Measurements from ENCODE around the gene TMEM131.

The TMEM131 gene

GRCh38 chr2:97763176-97763845, 232.4 kb downstream of the TMEM131 start:
- no peak overlapping the region for H3K4me2 ChIP-seq (ENCODE audit: low read length)
- TF ChIP-seq, protein P1, sequence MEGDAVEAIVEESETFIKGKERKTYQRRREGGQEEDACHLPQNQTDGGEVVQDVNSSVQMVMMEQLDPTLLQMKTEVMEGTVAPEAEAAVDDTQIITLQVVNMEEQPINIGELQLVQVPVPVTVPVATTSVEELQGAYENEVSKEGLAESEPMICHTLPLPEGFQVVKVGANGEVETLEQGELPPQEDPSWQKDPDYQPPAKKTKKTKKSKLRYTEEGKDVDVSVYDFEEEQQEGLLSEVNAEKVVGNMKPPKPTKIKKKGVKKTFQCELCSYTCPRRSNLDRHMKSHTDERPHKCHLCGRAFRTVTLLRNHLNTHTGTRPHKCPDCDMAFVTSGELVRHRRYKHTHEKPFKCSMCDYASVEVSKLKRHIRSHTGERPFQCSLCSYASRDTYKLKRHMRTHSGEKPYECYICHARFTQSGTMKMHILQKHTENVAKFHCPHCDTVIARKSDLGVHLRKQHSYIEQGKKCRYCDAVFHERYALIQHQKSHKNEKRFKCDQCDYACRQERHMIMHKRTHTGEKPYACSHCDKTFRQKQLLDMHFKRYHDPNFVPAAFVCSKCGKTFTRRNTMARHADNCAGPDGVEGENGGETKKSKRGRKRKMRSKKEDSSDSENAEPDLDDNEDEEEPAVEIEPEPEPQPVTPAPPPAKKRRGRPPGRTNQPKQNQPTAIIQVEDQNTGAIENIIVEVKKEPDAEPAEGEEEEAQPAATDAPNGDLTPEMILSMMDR (IDR thresholded peaks at IDR 0.05; ENCODE audit: low read depth, low read length), result no peak
- TF ChIP-seq EZH2phosphoT487 (IDR thresholded peaks at IDR 0.05; ENCODE audit: low read depth), result no peak

DNA sequence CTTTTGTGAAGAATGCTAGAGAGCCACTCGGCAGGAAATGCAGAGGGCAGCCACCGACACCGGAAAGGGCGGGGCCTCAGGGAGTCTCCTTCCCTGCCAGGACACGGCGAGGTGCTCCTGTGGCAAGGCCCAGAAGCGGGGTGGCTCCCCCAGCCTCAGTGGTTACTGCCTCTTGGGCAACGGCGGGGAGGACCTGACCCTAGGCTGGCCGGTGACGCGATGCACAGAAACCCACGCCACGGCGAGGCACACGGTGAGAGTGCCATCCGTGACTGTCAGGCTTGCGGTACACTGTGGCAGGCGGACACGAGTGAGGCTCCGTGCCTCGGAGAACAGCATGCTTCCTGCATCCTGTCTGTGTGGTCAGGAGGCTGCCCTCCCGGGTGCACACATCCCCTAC, 234.6 kb downstream of the TMEM131 start:
- H3K4me3 ChIP-seq (ENCODE audit: low read length), result no peak overlapping the region

More at GRCh38 chr2:97763176-97763845, 232.4 kb downstream of the TMEM131 start:
- Histone ChIP-seq H3K9ac (ENCODE audit: low read length) (no peak overlapping the region), H3K27me3 (ENCODE audit: low read depth, low read length) (no peaks in the 10 kb centered on the region), H3K79me2 (ENCODE audit: low read length) (no peaks in the 10 kb centered on the region), H3K36me3 (replicated peaks; ENCODE audit: low read depth, low read length) (peaks cover 72% of the 10 kb centered on the region), H3K4me3 (ENCODE audit: low read length) (no peak overlapping the region), H2AFZ (ENCODE audit: low read depth, low read length) (no peak overlapping the region), H3K4me1 (ENCODE audit: low read length) (no peaks in the 10 kb centered on the region), H4K20me1 (ENCODE audit: insufficient read depth, low read length) (no peaks in the 10 kb centered on the region), H3K9me3 (ENCODE audit: insufficient read depth, low read length) (no peaks in the 10 kb centered on the region), H3K27ac (ENCODE audit: low read length) (no peak overlapping the region)

DNA sequence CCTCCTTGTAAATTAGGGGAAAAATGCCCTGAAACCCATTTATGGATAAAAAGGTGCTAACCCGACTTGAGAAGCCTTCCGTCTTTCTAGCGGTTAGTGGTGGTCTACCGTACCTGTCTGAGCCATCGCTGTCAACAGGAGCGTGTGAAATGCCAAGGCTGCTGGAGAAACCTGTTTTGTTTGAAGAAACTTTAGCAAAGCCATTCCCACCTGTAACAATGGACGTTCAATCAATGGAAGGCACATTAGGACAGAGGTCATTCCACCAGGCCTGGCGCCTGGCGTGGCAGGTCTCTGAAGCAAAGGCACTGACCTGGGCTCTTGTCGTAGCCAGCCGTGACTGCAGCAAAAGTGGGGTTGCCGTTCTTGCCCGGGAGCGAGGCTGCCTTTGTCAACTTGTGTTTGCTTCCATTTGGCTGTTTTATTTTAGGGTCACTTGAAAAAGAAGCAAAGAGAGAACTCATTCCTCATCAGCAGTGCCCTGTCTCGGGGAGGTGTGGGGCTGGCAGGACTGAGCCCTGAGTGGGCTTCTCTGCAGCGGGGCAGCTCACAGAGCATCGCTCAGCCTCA, 235.2 kb downstream of the TMEM131 start:
- no peak overlapping the region for H3K9ac ChIP-seq (ENCODE audit: low read length)
- peaks cover 81% of the 10 kb centered on the region for H3K36me3 ChIP-seq (replicated peaks; ENCODE audit: low read depth, low read length)
- H4K20me1 ChIP-seq (ENCODE audit: insufficient read depth, low read length), result no peaks in the 10 kb centered on the region
- no peak overlapping the region for H2AFZ ChIP-seq (ENCODE audit: low read depth, low read length)
- no peaks in the 10 kb centered on the region for H3K9me3 ChIP-seq (ENCODE audit: insufficient read depth, low read length)
- H3K27me3 ChIP-seq (ENCODE audit: low read depth, low read length), result no peaks in the 10 kb centered on the region
- H3K27ac ChIP-seq (ENCODE audit: low read length), result no peak overlapping the region
- TF ChIP-seq, protein P1 (IDR thresholded peaks at IDR 0.05; ENCODE audit: low read depth, low read length), result no peak
- no peak for TF ChIP-seq EZH2phosphoT487 (IDR thresholded peaks at IDR 0.05; ENCODE audit: low read depth)
- H3K4me1 ChIP-seq (ENCODE audit: low read length), result no peaks in the 10 kb centered on the region
- H3K4me2 ChIP-seq (ENCODE audit: low read length), result no peak overlapping the region
- H3K4me3 ChIP-seq (ENCODE audit: low read length), result no peak overlapping the region
- no peaks in the 10 kb centered on the region for H3K79me2 ChIP-seq (ENCODE audit: low read length)

More for the DNA sequence above, 234.6 kb downstream of the TMEM131 start:
- Histone ChIP-seq H4K20me1 (ENCODE audit: insufficient read depth, low read length) (no peaks in the 10 kb centered on the region), H3K27ac (ENCODE audit: low read length) (no peak overlapping the region), H3K9me3 (ENCODE audit: insufficient read depth, low read length) (no peaks in the 10 kb centered on the region), H2AFZ (ENCODE audit: low read depth, low read length) (no peak overlapping the region), H3K4me1 (ENCODE audit: low read length) (no peaks in the 10 kb centered on the region), H3K4me2 (ENCODE audit: low read length) (no peak overlapping the region), H3K9ac (ENCODE audit: low read length) (no peak overlapping the region), H3K79me2 (ENCODE audit: low read length) (no peaks in the 10 kb centered on the region), H3K27me3 (ENCODE audit: low read depth, low read length) (no peaks in the 10 kb centered on the region), H3K36me3 (replicated peaks; ENCODE audit: low read depth, low read length) (peaks cover 81% of the 10 kb centered on the region)
- no peak for TF ChIP-seq EZH2phosphoT487 (IDR thresholded peaks at IDR 0.05; ENCODE audit: low read depth)
- TF ChIP-seq, protein P1 (IDR thresholded peaks at IDR 0.05; ENCODE audit: low read depth, low read length), result no peak

DNA sequence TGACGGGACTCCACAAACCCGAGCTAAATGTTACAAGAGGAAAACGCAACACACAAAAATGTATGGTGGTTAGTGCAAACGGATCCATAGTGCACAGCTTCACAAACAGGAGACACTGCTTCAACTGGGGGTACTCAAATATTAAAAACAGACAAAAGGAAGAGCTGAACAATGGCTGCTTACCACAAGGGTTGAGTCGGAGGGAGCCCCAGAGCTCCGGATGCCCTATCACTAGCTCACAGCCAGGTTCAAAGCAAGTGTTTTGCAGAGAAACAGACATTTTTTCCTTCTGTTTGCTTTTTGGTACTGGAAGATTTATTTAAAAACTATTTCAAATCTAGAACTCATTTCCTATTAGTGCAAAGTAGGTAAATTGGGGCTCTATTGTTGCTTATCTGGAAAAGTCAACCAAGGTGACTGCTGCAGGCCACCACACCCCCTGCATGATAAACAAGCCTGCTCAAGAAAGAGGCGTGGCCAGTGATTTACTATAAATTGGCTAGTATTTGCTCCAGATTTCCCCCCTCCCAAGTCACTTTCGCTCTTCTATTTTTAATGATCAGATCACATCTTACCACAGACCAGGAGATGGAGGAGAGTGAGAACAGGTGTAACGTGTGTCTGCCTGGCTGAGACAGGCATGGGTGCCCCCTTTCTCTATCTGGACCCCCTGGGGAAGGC, 235.9 kb downstream of the TMEM131 start:
- no peak overlapping the region for H3K4me2 ChIP-seq (ENCODE audit: low read length)
- no peak overlapping the region for H2AFZ ChIP-seq (ENCODE audit: low read depth, low read length)
- no peak overlapping the region for H3K9ac ChIP-seq (ENCODE audit: low read length)
- no peaks in the 10 kb centered on the region for H3K4me1 ChIP-seq (ENCODE audit: low read length)
- no peaks in the 10 kb centered on the region for H3K9me3 ChIP-seq (ENCODE audit: insufficient read depth, low read length)
- H4K20me1 ChIP-seq (ENCODE audit: insufficient read depth, low read length), result no peaks in the 10 kb centered on the region
- TF ChIP-seq, protein P1 (IDR thresholded peaks at IDR 0.05; ENCODE audit: low read depth, low read length), result no peak
- TF ChIP-seq EZH2phosphoT487 (IDR thresholded peaks at IDR 0.05; ENCODE audit: low read depth), result no peak
- H3K36me3 ChIP-seq (replicated peaks; ENCODE audit: low read depth, low read length), result peaks cover 76% of the 10 kb centered on the region
- no peaks in the 10 kb centered on the region for H3K79me2 ChIP-seq (ENCODE audit: low read length)
- no peaks in the 10 kb centered on the region for H3K27me3 ChIP-seq (ENCODE audit: low read depth, low read length)
- no peak overlapping the region for H3K4me3 ChIP-seq (ENCODE audit: low read length)
- no peak overlapping the region for H3K27ac ChIP-seq (ENCODE audit: low read length)

Measured in OCI-LY3 (cell line).